Immature natural killer cell (primary cell): ENCODE measurements around the gene SFXN4. TPM values are rescaled to one million over a fixed set of nuclear protein-coding genes. Genes with fewer than 3 reads are reported as not detected.
"Not testable (repeated sequence)": the region's sequence is repeated elsewhere in the genome, so short reads cannot be mapped to it uniquely, and the experiment has no call there.

Source experiments
- DNase-seq, 3 donors: peaks; one replicate each; pipeline ENCODE4 v3.0.0; 2022; ENCODE audit warnings: mixed read lengths in 1 of 3
- H3K27ac Mint-ChIP-seq, 6 donors: one replicate each; pipeline ENCODE4 v1.8.0; 2020; ENCODE audit warnings: mixed read lengths in 6 of 6, mild to moderate bottlenecking in 5 of 6, inconsistent platforms in 4 of 6, moderate library complexity in 3 of 6
- H3K27me3 Mint-ChIP-seq, 3 donors: one replicate each; pipeline ENCODE4 v1.8.0; 2020 to 2021; ENCODE audit warnings: low read depth in 3 of 3, mild to moderate bottlenecking in 3 of 3, mixed read lengths in 3 of 3, moderate library complexity in 3 of 3, inconsistent platforms in 1 of 3
- H3K36me3 Mint-ChIP-seq, 3 donors: one replicate each; pipeline ENCODE4 v1.8.0; 2020; ENCODE audit warnings: mixed read lengths in 3 of 3, inconsistent platforms in 2 of 3, mild to moderate bottlenecking in 2 of 3
- H3K4me1 Mint-ChIP-seq, 2 donors: one replicate each; pipeline ENCODE4 v1.8.0; 2020; ENCODE audit warnings: inconsistent platforms in 2 of 2, mild to moderate bottlenecking in 2 of 2, mixed read lengths in 2 of 2, moderate library complexity in 1 of 2
- H3K4me3 Mint-ChIP-seq, 5 donors: one replicate each; pipeline ENCODE4 v1.8.0; 2020; ENCODE audit warnings: mild to moderate bottlenecking in 5 of 5, mixed read lengths in 5 of 5, inconsistent platforms in 3 of 5, moderate library complexity in 3 of 5
- H3K9me3 Mint-ChIP-seq, 6 donors: one replicate each; pipeline ENCODE4 v1.8.0; 2020; ENCODE audit warnings: mild to moderate bottlenecking in 6 of 6, mixed read lengths in 6 of 6, inconsistent platforms in 4 of 6, moderate library complexity in 3 of 6
- polyA plus RNA-seq, 3 donors: library from polyadenylated mRNA; unstranded; fragments of 300-500 nt; fragmentation: Illumina TruSeq; gene quantifications; one replicate each; pipeline ENCODE4 v1.2.3, GENCODE V29; 2021

SFXN4 gene
- polyA plus RNA-seq, 3 donors from 2014 or later: 11.6 to 15.7 (median 12.6) TPM

- no peaks in the 10 kb centered on the region for H3K9me3 Mint-ChIP-seq
- H3K27ac Mint-ChIP-seq: peak overlapping the region in 1 of 6 donors; percentile 69
- H3K4me3 Mint-ChIP-seq: no peak overlapping the region
- H3K36me3 Mint-ChIP-seq: no peaks in the 10 kb centered on the region
- H3K27me3 Mint-ChIP-seq: peaks cover 0 to 11% (median 6%) of the 10 kb centered on the region in 3 donors
- no peak for DNase-seq
- peaks cover 20 to 28% of the 10 kb centered on the region in 2 donors for H3K4me1 Mint-ChIP-seq
These were observed 37.5 kb upstream of the SFXN4 start for GRCh38 chr10:119203006-119203405.

DNA sequence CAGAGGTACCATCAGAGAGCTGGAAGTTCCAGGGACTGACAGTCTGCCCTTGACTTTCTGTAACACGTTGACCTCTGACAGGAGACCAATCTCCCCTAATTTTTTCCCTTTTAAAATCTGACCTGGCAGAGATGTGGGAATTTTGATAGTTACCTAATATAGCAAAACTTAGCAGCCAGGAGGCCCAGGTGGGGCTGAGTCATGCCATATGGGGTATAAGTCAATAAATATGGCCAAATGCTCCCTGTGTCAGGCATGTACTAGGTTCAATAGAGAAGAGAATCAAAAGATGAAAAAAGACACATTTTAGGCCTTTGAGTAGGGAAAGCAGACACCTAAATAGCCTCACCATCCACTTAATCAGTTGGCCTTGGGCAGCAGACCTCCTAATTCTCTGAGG, 35.7 kb upstream of the SFXN4 start:
- Mint-ChIP-seq H3K36me3 (no peaks in the 10 kb centered on the region), H3K27me3 (peaks cover 0 to 9% (median 4%) of the 10 kb centered on the region in 3 donors), H3K4me1 (peaks cover 20 to 26% of the 10 kb centered on the region in 2 donors), H3K9me3 (no peaks in the 10 kb centered on the region), H3K4me3 (no peak overlapping the region), H3K27ac (no peak overlapping the region)
- no peak for DNase-seq

DNA sequence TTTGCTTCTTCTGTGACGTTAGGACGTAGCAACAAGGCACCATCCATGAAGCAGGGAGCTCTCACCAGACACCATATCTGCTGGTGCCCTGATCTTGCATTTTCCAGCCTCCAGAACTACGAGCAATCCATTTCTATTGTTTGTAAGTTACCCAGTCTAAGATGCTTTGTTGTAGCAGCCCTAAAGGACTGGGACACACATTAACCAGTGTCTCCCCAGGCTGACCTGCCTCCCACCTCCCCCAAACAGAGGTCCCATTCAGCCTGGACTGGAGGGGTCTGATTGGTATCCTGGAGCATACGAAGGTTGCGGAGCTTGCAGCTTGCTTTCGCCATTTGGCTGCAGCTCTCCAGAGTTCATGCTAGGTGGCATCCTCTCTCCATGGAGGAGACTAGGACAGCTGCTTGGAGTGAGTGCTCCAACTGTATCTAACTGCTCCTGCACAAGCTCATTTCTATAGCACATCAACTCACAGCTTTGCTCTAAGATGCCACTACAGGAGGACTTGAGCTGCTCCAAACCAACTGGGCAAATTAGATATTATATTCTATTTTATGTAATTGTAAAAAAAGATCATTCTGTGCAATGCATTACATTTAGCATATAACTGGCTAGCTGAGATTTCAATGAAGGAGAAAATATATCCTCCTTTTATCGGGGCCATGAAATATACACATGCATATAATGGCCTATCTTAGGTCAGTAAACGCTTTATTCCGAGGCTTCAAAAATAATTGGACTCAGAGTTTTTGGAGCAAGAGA, 33.9 kb upstream of the SFXN4 start:
- DNase-seq: peak; percentile 36 to 49 (median 48)
- no peaks in the 10 kb centered on the region for H3K9me3 Mint-ChIP-seq
- peaks cover 0 to 7% (median 2%) of the 10 kb centered on the region in 3 donors for H3K27me3 Mint-ChIP-seq
- no peak overlapping the region for H3K4me3 Mint-ChIP-seq
- H3K36me3 Mint-ChIP-seq: no peaks in the 10 kb centered on the region
- H3K4me1 Mint-ChIP-seq: peaks cover 14 to 21% of the 10 kb centered on the region in 2 donors
- H3K27ac Mint-ChIP-seq: no peak overlapping the region

GRCh38 chr10:119198438-119198837, 32.9 kb upstream of the SFXN4 start:
- H3K27ac Mint-ChIP-seq: peak overlapping the region in 2 of 6 donors; percentile 18 to 52
- H3K4me3 Mint-ChIP-seq: no peak overlapping the region
- no peaks in the 10 kb centered on the region for H3K36me3 Mint-ChIP-seq
- H3K27me3 Mint-ChIP-seq: peaks cover 0 to 5% (median 2%) of the 10 kb centered on the region in 3 donors
- H3K4me1 Mint-ChIP-seq: peaks cover 14 to 21% of the 10 kb centered on the region in 2 donors
- no peak for DNase-seq
- no peaks in the 10 kb centered on the region for H3K9me3 Mint-ChIP-seq

DNA sequence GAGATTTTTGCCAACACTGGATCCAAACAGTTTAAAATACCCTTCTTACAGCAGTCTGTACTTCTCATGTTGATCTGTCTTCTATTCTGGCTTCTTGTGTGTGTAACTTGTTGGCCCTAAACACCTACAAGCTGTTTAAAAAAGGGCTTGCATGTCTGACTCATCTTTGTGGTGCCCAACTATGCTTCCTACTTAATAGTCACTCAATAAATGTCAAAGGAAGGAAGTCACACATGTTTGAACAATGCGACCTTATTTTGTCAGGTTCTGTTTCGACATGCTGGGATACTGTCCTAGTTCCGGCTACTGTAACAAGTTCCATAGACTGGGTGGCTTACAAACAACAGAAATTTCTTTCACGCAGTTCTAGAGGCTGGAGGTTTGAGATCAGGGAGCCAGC, 32.4 kb upstream of the SFXN4 start:
- Mint-ChIP-seq H3K9me3 (no peaks in the 10 kb centered on the region), H3K27ac (peak overlapping the region; percentile 7 to 77 (median 35)), H3K36me3 (no peaks in the 10 kb centered on the region), H3K27me3 (peaks cover 2 to 6% (median 2%) of the 10 kb centered on the region in 3 donors), H3K4me3 (peak overlapping the region in 2 of 5 donors; percentile 7 to 64), H3K4me1 (peaks cover 14 to 21% of the 10 kb centered on the region in 2 donors)
- DNase-seq: no peak

- no peak overlapping the region for H3K4me3 Mint-ChIP-seq
- H3K9me3 Mint-ChIP-seq: no peaks in the 10 kb centered on the region
- H3K27me3 Mint-ChIP-seq: peaks cover under 1 to 4% (median 4%) of the 10 kb centered on the region in 3 donors
- peaks cover 12 to 13% of the 10 kb centered on the region in 2 donors for H3K4me1 Mint-ChIP-seq
- peaks cover 0 to 4% (median 0%) of the 10 kb centered on the region in 3 donors for H3K36me3 Mint-ChIP-seq
- no peak overlapping the region for H3K27ac Mint-ChIP-seq
- DNase-seq: no peak
These were observed 26.4 kb upstream of the SFXN4 start for GRCh38 chr10:119191881-119192280.

DNA sequence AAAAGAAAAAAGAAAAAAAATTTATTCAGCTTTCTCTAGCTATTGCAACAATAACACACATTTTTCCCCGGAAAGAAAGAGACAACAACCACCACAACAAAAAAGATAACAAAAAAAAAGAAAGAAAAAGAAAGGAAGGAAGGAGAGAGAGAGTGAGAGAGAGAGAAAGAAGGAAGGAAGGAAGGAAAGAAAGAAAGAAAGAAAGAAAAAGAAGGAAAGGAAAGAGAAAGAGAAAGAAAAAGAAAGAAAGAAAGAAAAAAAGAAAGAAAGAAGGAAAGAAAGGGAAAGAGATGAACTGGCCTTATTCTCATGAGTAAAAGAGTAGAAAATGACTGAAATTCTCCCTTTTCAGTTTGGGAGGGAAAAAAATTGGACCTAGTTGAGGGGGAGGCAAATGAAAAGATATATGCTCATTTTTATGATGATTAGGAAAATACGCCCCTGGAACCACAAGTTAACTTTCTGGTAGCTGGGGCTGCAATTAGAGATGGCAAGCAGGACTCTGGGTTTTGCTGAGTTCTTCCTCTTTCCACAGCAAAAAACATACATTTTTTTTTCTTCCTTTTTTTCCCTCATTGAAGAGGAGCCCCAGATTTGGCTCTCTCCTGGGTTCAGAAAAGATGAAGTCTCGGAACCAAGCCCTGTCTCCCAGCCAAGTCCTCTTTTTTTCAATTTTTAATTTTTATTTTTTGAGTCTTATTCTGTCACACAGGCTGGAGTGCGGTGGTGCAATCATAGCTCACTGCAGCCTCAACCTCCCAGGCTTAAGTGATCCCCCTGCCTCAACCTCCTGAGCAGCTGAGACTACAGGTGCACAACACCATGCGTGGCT, 25.7 kb upstream of the SFXN4 start:
- Mint-ChIP-seq H3K27me3 (peaks cover 2 to 4% (median 4%) of the 10 kb centered on the region in 3 donors), H3K27ac (no peak overlapping the region), H3K4me1 (peaks cover 12 to 13% of the 10 kb centered on the region in 2 donors), H3K36me3 (peaks cover 0 to 4% (median 0%) of the 10 kb centered on the region in 3 donors), H3K4me3 (no peak overlapping the region), H3K9me3 (no peaks in the 10 kb centered on the region)
- no peak for DNase-seq

DNA sequence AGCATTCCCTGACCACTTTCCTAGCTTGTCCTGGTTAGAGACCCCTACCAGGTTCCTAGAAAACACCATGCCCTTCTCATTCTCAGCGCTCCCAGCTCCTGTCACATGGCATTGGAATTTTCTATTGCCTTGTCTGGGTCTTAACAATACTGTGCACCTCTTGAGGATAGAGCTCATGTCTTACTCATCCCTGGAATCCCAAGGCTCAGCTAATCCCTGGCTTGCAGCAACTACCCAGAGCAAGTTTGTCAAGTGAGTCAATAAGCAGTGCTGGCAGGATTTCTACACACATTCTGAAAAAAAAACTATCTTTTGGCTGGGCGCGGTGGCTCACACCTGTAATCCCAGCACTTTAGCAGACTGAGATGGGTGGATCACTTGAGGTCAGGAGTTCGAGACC, 24.8 kb upstream of the SFXN4 start:
- Mint-ChIP-seq H3K27ac (no peak overlapping the region), H3K4me3 (no peak overlapping the region), H3K9me3 (no peaks in the 10 kb centered on the region), H3K27me3 (peaks cover 2 to 4% (median 4%) of the 10 kb centered on the region in 3 donors), H3K36me3 (peaks cover 0 to 4% (median 0%) of the 10 kb centered on the region in 3 donors), H3K4me1 (peaks cover 12 to 13% of the 10 kb centered on the region in 2 donors)
- no peak for DNase-seq

- Mint-ChIP-seq H3K4me3 (peak overlapping the region in 4 of 5 donors; percentile 1 to 40 (median 8)), H3K4me1 (peaks cover 12 to 13% of the 10 kb centered on the region in 2 donors), H3K36me3 (peaks cover 0 to 4% (median 0%) of the 10 kb centered on the region in 3 donors), H3K27me3 (peaks cover 2 to 4% (median 4%) of the 10 kb centered on the region in 3 donors), H3K9me3 (no peaks in the 10 kb centered on the region), H3K27ac (peak overlapping the region in 1 of 6 donors; percentile 44)
- peak; percentile 31 to 57 (median 38) for DNase-seq
These were observed 24.3 kb upstream of the SFXN4 start for GRCh38 chr10:119189811-119190282.

- DNase-seq: no peak
- Mint-ChIP-seq H3K36me3 (no peaks in the 10 kb centered on the region), H3K27me3 (peaks cover 0 to 3% (median 2%) of the 10 kb centered on the region in 3 donors), H3K9me3 (no peaks in the 10 kb centered on the region), H3K4me1 (peaks cover 0 to 5% of the 10 kb centered on the region in 2 donors), H3K27ac (peak overlapping the region in 3 of 6 donors; percentile 30 to 69 (median 34)), H3K4me3 (no peak overlapping the region)
These were observed 18.3 kb upstream of the SFXN4 start for GRCh38 chr10:119183664-119184412.

- peaks cover 15 to 29% of the 10 kb centered on the region in 2 donors for H3K4me1 Mint-ChIP-seq
- H3K27me3 Mint-ChIP-seq, H3K36me3 Mint-ChIP-seq, H3K9me3 Mint-ChIP-seq, DNase-seq, H3K4me3 Mint-ChIP-seq: not testable (repeated sequence)
- H3K27ac Mint-ChIP-seq: peak overlapping the region in 1 of 6 donors; percentile 50
These were observed 15.4 kb upstream of the SFXN4 start for GRCh38 chr10:119180850-119181400.

DNA sequence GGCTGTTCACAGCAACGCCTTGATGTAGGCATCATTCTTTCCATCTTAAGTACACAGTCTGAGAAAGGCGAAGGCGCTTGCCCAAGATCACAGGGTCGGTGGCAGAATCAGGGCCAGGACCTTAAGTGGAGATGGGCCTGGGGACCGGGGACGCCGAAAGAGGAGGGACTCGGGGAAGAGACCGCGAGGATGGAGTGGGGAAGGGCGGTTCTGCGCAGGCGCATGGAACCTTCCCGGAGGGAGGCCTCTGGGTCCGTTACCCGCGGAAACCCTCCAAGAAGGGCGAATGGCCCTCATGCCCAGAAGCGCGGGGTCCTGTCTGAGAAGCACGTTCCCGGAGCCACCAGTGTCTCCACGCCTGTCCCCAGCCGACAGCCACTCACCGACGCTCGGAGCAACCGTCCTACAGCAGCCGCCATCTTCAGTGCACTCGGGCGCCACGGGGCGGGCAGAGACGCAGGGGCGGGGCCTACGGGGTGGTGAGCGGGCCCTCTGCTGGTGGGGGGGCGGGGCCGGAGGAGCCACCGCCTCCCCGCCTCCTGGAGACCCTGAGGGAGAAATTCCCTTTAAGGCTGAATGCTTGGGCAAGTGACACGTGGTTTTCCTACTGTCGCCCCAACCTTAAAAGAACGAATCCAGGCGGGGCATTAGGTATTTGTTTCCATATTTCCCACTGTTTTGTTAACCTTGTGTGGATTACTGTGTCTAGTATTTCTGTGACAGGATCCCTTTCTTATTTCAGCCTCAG, 13.0 kb upstream of the SFXN4 start, which contains the start of gene PRDX3:
TSS of gene PRDX3 (minus strand) at position 441 of the 748 bp plus-strand sequence. CDS start at position 419, 22 bp downstream.
- peaks cover 0 to 2% (median 0%) of the 10 kb centered on the region in 6 donors for H3K9me3 Mint-ChIP-seq

More for the DNA sequence above, 13.0 kb upstream of the SFXN4 start, which contains the start of gene PRDX3:
- Mint-ChIP-seq H3K27ac (peak within 1 kb of the TSS; percentile 88 to 95 (median 91)), H3K4me1 (peaks cover 19 to 37% of the 10 kb centered on the region in 2 donors), H3K27me3 (peaks cover 0 to 6% (median 2%) of the 10 kb centered on the region in 3 donors), H3K36me3 (peaks cover 0 to 5% (median 4%) of the 10 kb centered on the region in 3 donors), H3K4me3 (peak within 1 kb of the TSS; percentile 92 to 99 (median 95))
- peak; percentile 85 to 88 (median 88) for DNase-seq
